OCI-LY7 (cell line): ENCODE measurements around the gene ENKUR. TPM values are rescaled to one million over a fixed set of nuclear protein-coding genes. Genes with fewer than 3 reads are reported as not detected.
"Not testable (repeated sequence)": the region's sequence is repeated elsewhere in the genome, so short reads cannot be mapped to it uniquely, and the experiment has no call there.

Experiments
- BruUV-seq: library from RNA; stranded (reverse); fragments of 400-500 nt; replicated peaks from 2 replicates; lab custom pipeline; 2021; lab: Mats Ljungman, UMichigan
- CTCF ChIA-PET: fragments of 300-600 bp; sonication (Branson Sonifier 250); formaldehyde crosslinking; loops from one replicate; lab custom pipeline; 2022; ENCODE audit warnings: antibody characterized with exemption; ENCODE audit not compliant: unreplicated experiment; lab: Charles Lee
- POLR2A ChIA-PET: fragments of 300-600 bp; sonication (Branson Sonifier 250); formaldehyde crosslinking; loops from one replicate; lab custom pipeline; 2022; ENCODE audit warnings: antibody characterized with exemption; lab: Charles Lee
- DNase-seq: peaks from one replicate; pipeline ENCODE4 v3.0.0-alpha.2; 2015; ENCODE audit warnings: low spot score
- H2AFZ ChIP-seq: fragments of 200-600 bp; sonication (generic), shearing (Covaris generic); 2 replicates; pipeline ENCODE4 v1.6.1; 2014; ENCODE audit warnings: mild to moderate bottlenecking, antibody characterized with exemption, low read length, moderate library complexity
- H3K27ac ChIP-seq: fragments of 200-600 bp; sonication (generic); 2 replicates; pipeline ENCODE4 v1.5.1; 2014; ENCODE audit warnings: mixed run types, low read depth, mild to moderate bottlenecking, moderate library complexity, low read length, inconsistent platforms; ENCODE audit not compliant: poor library complexity, severe bottlenecking
- H3K36me3 ChIP-seq: fragments of 200-600 bp; sonication (generic); 2 replicates; pipeline ENCODE4 v1.6.1; 2014; ENCODE audit warnings: mild to moderate bottlenecking, antibody characterized with exemption, low read length, moderate library complexity, mixed read lengths; ENCODE audit not compliant: insufficient read depth
- H3K4me1 ChIP-seq: fragments of 200-600 bp; sonication (generic); 2 replicates; pipeline ENCODE4 v1.5.1; 2014; ENCODE audit warnings: mild to moderate bottlenecking, low read length; ENCODE audit not compliant: insufficient read depth, poor library complexity, severe bottlenecking
- H3K4me2 ChIP-seq: fragments of 200-600 bp; sonication (generic); 2 replicates; pipeline ENCODE4 v1.6.1; 2014; ENCODE audit warnings: mild to moderate bottlenecking, low read length
- H3K4me3 ChIP-seq: fragments of 200-600 bp; sonication (generic); 2 replicates; pipeline ENCODE4 v1.5.1; 2014; ENCODE audit warnings: mild to moderate bottlenecking, low read depth, low read length; ENCODE audit not compliant: poor library complexity, severe bottlenecking
- H3K79me2 ChIP-seq: fragments of 200-600 bp; sonication (generic); 2 replicates; pipeline ENCODE4 v1.6.1; 2016; ENCODE audit warnings: low read depth, mild to moderate bottlenecking, low read length, moderate library complexity, mixed read lengths; ENCODE audit not compliant: insufficient read depth
- H3K9me2 ChIP-seq: fragments of 200-600 bp; sonication (generic); 2 replicates; pipeline ENCODE4 v1.6.1; 2016; ENCODE audit warnings: mild to moderate bottlenecking, low read length, mixed read lengths; ENCODE audit not compliant: insufficient read depth
- H3K9me3 ChIP-seq: fragments of 200-600 bp; sonication (generic); 2 replicates; pipeline ENCODE4 v1.6.1; 2014; ENCODE audit warnings: mild to moderate bottlenecking, mixed run types, low read length, mixed read lengths
- H4K20me1 ChIP-seq: fragments of 200-600 bp; sonication (generic); 2 replicates; pipeline ENCODE4 v1.6.1; 2014; ENCODE audit warnings: mild to moderate bottlenecking, antibody characterized with exemption, low read length, moderate library complexity, mixed read lengths; ENCODE audit not compliant: insufficient read depth
- EZH2phosphoT487 ChIP-seq: fragments of 200-600 bp; sonication (generic); IDR thresholded peaks from 2 replicates; pipeline ENCODE4 v1.6.1; 2018; ENCODE audit warnings: low read depth, borderline replicate concordance, mild to moderate bottlenecking, mixed run types, antibody characterized with exemption, low read length, moderate library complexity, mixed read lengths
- intact Hi-C: fragments of 100-400 bp; cut with micrococcal nuclease; formaldehyde crosslinking; loops from one replicate; pipeline ENCODE4 v1.10.0; 2022; ENCODE audit not compliant: unreplicated experiment
- total RNA-seq, 2 experiments: library from RNA; depleted of rRNA in 1 of 2; stranded (reverse); fragments of >200 nt in 1 of 2; shearing (Covaris generic) in 1 of 2; gene quantifications; 2 replicates each; pipeline ENCODE4 v1.2.3, GENCODE V29; 2014 to 2022
- TF ChIP-seq, protein P1 (sequence below): fragments of 200-600 bp; sonication (generic); conservative IDR thresholded peaks from 2 replicates; pipeline ENCODE4 v1.5.1; 2014; ENCODE audit warnings: mild to moderate bottlenecking, antibody characterized with exemption, low read length, moderate library complexity, mixed read lengths

The ENKUR gene
- total RNA-seq, 2 experiments from 2014 or later: not detected

DNA sequence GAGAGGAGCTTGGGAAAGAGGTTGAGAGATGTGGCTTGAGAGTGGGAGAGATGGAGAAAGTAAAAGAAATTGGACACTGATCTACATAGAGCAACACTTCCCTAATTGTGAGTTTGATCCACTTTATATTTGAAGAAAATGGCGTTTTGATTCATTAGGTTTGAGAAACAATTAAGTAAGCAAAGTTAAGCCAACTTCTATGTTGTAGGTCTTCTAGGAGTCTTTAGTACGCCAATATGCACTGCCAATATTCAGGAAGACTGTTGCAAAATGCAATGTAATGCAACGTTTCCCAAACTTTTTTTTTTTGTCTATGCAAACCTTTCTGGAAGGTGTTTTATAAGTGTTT is 56.6 kb downstream of the ENKUR start:
- no peaks in the 10 kb centered on the region for H4K20me1 ChIP-seq
- H3K36me3 ChIP-seq: no peaks in the 10 kb centered on the region
- no peak overlapping the region for H3K4me2 ChIP-seq
- ChIA-PET POLR2A (no interaction called here), CTCF (no interaction called here)
- no peaks in the 10 kb centered on the region for H3K4me1 ChIP-seq
- no peak overlapping the region for H3K27ac ChIP-seq
- TF ChIP-seq, protein P1, sequence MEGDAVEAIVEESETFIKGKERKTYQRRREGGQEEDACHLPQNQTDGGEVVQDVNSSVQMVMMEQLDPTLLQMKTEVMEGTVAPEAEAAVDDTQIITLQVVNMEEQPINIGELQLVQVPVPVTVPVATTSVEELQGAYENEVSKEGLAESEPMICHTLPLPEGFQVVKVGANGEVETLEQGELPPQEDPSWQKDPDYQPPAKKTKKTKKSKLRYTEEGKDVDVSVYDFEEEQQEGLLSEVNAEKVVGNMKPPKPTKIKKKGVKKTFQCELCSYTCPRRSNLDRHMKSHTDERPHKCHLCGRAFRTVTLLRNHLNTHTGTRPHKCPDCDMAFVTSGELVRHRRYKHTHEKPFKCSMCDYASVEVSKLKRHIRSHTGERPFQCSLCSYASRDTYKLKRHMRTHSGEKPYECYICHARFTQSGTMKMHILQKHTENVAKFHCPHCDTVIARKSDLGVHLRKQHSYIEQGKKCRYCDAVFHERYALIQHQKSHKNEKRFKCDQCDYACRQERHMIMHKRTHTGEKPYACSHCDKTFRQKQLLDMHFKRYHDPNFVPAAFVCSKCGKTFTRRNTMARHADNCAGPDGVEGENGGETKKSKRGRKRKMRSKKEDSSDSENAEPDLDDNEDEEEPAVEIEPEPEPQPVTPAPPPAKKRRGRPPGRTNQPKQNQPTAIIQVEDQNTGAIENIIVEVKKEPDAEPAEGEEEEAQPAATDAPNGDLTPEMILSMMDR: no peak
- no peak for TF ChIP-seq EZH2phosphoT487
- no peaks in the 10 kb centered on the region for H3K9me2 ChIP-seq
- no peaks in the 10 kb centered on the region for H3K9me3 ChIP-seq
- DNase-seq: no peak
- H2AFZ ChIP-seq: no peak overlapping the region
- no peaks in the 10 kb centered on the region for H3K79me2 ChIP-seq
- no TSS peak for BruUV-seq
- intact Hi-C loops: no loop called here
- no peak overlapping the region for H3K4me3 ChIP-seq

DNA sequence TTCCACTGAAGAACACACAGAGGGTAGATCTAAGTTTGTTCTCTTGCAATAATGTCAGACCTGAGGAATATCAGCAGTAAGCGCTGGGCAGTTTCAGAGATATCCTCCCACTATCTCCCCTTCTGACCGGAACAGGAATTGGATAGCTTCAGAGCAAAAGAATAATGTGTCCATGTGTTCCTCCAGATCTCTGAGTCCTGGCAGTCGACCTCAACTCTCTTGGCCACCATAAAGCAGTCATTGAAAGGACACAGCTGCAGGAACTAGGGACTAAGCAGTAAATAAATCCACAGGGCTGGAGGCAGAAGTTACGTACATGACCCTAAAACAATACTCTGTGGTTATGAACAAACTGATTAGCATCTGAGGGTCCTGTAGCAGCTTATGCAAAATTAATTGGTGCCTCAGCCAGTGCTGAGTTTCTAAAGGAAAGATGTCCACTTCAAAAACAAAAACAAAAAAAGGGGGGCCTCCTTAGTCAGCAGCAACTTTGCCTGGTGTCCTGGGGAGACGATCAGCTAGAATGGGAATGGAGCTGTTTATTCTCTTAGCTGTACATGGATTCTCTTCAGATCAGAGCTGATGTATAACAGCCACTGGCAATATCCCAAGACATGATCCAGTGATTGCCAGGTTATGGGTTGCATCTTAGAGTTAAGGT is 57.1 kb downstream of the ENKUR start:
- no peaks in the 10 kb centered on the region for H4K20me1 ChIP-seq
- TF ChIP-seq EZH2phosphoT487: no peak
- TF ChIP-seq, protein P1: no peak
- CTCF ChIA-PET: no interaction called here
- H3K9me3 ChIP-seq: no peaks in the 10 kb centered on the region
- no peaks in the 10 kb centered on the region for H3K36me3 ChIP-seq
- H3K27ac ChIP-seq: no peak overlapping the region
- DNase-seq: no peak
- intact Hi-C loops: no loop called here
- H3K4me1 ChIP-seq: no peaks in the 10 kb centered on the region
- no peak overlapping the region for H3K4me3 ChIP-seq
- POLR2A ChIA-PET: no interaction called here
- BruUV-seq: no TSS peak
- no peaks in the 10 kb centered on the region for H3K79me2 ChIP-seq
- no peaks in the 10 kb centered on the region for H3K9me2 ChIP-seq
- no peak overlapping the region for H3K4me2 ChIP-seq
- H2AFZ ChIP-seq: no peak overlapping the region

DNA sequence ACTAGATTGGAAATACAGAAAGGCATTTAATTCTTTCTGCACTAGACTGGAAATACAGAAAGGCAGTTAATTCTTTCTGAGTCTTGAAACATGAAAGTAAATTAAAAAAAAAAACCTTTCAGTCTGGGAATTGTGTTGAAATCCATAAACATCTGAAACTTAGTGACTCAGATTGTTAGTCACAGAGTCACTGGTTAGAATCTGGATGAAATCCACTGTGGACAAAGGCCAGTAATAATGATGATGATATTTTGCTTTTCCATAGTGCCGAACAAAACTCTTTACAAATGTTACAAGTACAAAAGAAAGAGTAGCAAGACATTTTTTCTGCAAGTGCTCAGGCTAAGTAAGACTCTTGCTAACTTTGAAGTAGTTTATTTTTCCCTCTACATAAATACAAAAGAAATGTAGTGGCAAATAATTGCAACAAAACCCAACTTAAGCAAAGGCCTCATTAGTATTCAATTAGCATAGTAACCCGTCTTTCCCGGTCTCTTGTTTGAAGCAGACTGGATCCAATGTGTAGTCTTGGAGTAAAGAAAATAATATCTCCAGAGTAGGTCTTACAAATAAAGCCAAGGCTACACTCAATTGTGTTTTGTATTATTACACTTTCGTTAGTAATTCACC is 57.8 kb downstream of the ENKUR start:
- no peak overlapping the region for H3K4me2 ChIP-seq
- H3K9me3 ChIP-seq: no peaks in the 10 kb centered on the region
- POLR2A ChIA-PET: no interaction called here
- BruUV-seq: no TSS peak
- no peaks in the 10 kb centered on the region for H3K4me1 ChIP-seq
- intact Hi-C loops: no loop called here
- H3K4me3 ChIP-seq: no peak overlapping the region
- DNase-seq: no peak
- no peaks in the 10 kb centered on the region for H3K36me3 ChIP-seq
- H3K27ac ChIP-seq: no peak overlapping the region
- no peaks in the 10 kb centered on the region for H3K9me2 ChIP-seq
- H3K79me2 ChIP-seq: no peaks in the 10 kb centered on the region
- H4K20me1 ChIP-seq: no peaks in the 10 kb centered on the region
- CTCF ChIA-PET: no interaction called here
- TF ChIP-seq, protein P1: no peak
- no peak for TF ChIP-seq EZH2phosphoT487
- no peak overlapping the region for H2AFZ ChIP-seq

DNA sequence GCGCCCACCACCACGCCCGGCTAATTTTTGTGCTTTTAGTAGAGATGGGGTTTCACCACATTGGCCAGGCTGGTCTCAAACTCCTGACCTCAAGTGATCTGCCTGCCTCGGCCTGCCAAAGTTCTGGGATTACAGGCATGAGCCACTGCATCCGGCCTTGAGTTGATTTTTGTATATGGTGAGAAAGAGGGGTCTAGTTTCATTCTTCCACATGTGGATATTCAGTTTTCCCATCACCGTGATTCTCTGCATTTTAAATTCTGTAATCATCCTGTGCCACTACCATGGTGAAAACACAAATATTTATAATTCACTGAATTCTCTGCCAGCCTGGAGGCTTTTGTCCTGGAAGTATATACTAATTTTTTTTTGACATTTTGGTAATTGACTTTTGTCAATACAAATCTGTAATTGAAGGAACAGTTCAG is 58.3 kb downstream of the ENKUR start:
- POLR2A ChIA-PET, H3K27ac ChIP-seq, H3K4me3 ChIP-seq, H3K79me2 ChIP-seq, BruUV-seq, H3K4me2 ChIP-seq, H3K9me2 ChIP-seq, H3K9me3 ChIP-seq, H2AFZ ChIP-seq, H3K4me1 ChIP-seq, CTCF ChIA-PET, H3K36me3 ChIP-seq, H4K20me1 ChIP-seq, DNase-seq, intact Hi-C loops: not testable (repeated sequence)
